ENCODE results near the gene DDAH2. TPM values are rescaled to one million over a fixed set of nuclear protein-coding genes. Genes with fewer than 3 reads are reported as not detected.

DDAH2 gene
- total RNA-seq, 6 donors from 2014 or later, result 46.6 to 157 (median 83.7) TPM

DNA sequence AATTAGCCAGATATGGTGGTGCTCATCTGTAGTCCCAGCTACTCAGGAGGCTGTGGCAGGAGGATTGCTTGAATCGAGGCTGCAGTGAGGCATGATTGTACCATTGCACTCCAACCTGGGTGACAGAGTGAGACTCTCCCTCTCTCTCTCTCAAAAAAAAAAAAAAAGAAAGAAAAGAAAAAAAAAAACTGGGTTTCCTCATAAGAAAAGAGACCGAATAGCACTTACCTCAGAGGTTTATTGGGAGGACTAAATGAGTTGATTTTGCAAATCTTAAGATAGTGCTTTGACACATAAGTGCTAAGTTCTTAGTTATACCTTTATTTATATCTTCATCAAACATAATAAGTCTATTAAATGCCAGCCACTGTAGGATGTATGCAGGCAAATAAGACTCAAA lies 41.8 kb upstream of the DDAH2 start:
- 73 to 88% methylated on average over 2 of the region's 2 CpGs for WGBS, 2 donors
- TF ChIP-seq CTCF (IDR thresholded peaks at IDR 0.05) (no peak), EP300 (IDR thresholded peaks at IDR 0.05) (no peak), POLR2A (IDR thresholded peaks at IDR 0.05) (no peak), POLR2AphosphoS5 (IDR thresholded peaks at IDR 0.05) (no peak)
- H3K36me3 ChIP-seq, result no peaks in the 10 kb centered on the region

GRCh38 chr6:31769684-31770371 lies 40.7 kb upstream of the DDAH2 start:
- Histone ChIP-seq H3K4me1 (peaks cover 0 to 6% (median 4%) of the 10 kb centered on the region in 4 donors), H3K9me3 (no peaks in the 10 kb centered on the region), H3K36me3 (no peaks in the 10 kb centered on the region), H3K27ac (no peak overlapping the region), H3K27me3 (no peaks in the 10 kb centered on the region), H3K4me3 (no peak overlapping the region)
- DNase-seq (peak in 1 of 2 donors; percentile 90), ATAC-seq (ENCODE audit: low FRiP score in 2 of 2) (peak; percentile 83 to 88)
- TF ChIP-seq POLR2A (IDR thresholded peaks at IDR 0.05) (no peak), CTCF (IDR thresholded peaks at IDR 0.05) (peak; percentile 78 to 91 (median 86))
- WGBS, 2 donors, result 52% methylated on average over 12 of the region's 12 CpGs

More for the DNA sequence above, 41.8 kb upstream of the DDAH2 start:
- Histone ChIP-seq H3K4me1 (peaks cover 0 to 6% (median 4%) of the 10 kb centered on the region in 4 donors), H3K27ac (no peak overlapping the region), H3K4me3 (no peak overlapping the region), H3K27me3 (no peaks in the 10 kb centered on the region), H3K9me3 (no peaks in the 10 kb centered on the region)
- DNase-seq (no peak), ATAC-seq (ENCODE audit: low FRiP score in 2 of 2) (no peak)

- WGBS, 2 donors, result 79 to 83% methylated on average over 18 of the region's 18 CpGs
- TF ChIP-seq POLR2A (IDR thresholded peaks at IDR 0.05) (no peak), POLR2AphosphoS5 (IDR thresholded peaks at IDR 0.05) (no peak), CTCF (IDR thresholded peaks at IDR 0.05) (no peak), EP300 (IDR thresholded peaks at IDR 0.05) (no peak)
- ATAC-seq (ENCODE audit: low FRiP score in 2 of 2), result peak in 1 of 2 donors; percentile 50
- Histone ChIP-seq H3K27me3 (no peaks in the 10 kb centered on the region), H3K4me1 (peaks cover 2 to 6% (median 4%) of the 10 kb centered on the region in 4 donors), H3K9me3 (no peaks in the 10 kb centered on the region), H3K4me3 (no peak overlapping the region), H3K36me3 (no peaks in the 10 kb centered on the region), H3K27ac (peak overlapping the region in 1 of 4 donors; percentile 60)
- no peak for DNase-seq
These were observed 39.5 kb upstream of the DDAH2 start for GRCh38 chr6:31768363-31769257.

GRCh38 chr6:31767096-31767645 lies 38.1 kb upstream of the DDAH2 start:
- Histone ChIP-seq H3K4me3 (no peak overlapping the region), H3K4me1 (peaks cover 0 to 9% (median 7%) of the 10 kb centered on the region in 4 donors), H3K27ac (no peak overlapping the region), H3K9me3 (no peaks in the 10 kb centered on the region), H3K36me3 (no peaks in the 10 kb centered on the region), H3K27me3 (no peaks in the 10 kb centered on the region)
- ATAC-seq (ENCODE audit: low FRiP score in 2 of 2) (no peak), DNase-seq (no peak)
- no peak for TF ChIP-seq POLR2A (IDR thresholded peaks at IDR 0.05)
- no peak for TF ChIP-seq POLR2AphosphoS5 (IDR thresholded peaks at IDR 0.05)
- no peak for TF ChIP-seq EP300 (IDR thresholded peaks at IDR 0.05)
- no peak for TF ChIP-seq CTCF (IDR thresholded peaks at IDR 0.05)
- WGBS, 2 donors, result 81 to 83% methylated on average over 6 of the region's 6 CpGs
